Activated CD4-positive, alpha-beta T cell treated with anti-CD3 and anti-CD28 coated beads, Interleukin-2, Interleukin-6, amounts not matched to agents 100 ng/mL and 50 ng/mL, durations not matched to agents 16 hours and 8 hours (primary cell): ENCODE data around the gene IBTK.
"Not testable (repeated sequence)": the region's sequence is repeated elsewhere in the genome, so short reads cannot be mapped to it uniquely, and the experiment has no call there.

ENCODE experiments used
- DNase-seq: peaks from one replicate; pipeline ENCODE4 v3.0.0-alpha.2; 2020

The IBTK gene

DNA sequence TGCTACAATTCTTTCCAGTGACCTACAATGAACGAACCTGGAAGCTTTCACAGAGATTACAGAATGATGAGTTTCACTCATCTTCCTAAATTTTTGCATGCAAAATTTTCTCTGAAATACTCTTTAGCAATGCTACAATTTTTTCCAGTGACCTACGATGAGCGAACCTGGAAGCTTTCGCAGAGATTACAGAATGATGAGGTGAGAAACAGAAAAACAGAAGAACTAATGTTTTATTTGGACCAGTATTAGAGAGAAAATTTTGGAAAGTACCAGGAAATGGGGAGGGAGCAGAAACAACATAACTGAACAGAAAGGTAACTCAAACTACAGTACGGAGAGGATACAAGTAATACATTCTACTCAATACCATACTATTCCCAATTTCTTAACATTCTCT is 75.0 kb downstream of the IBTK start:
- DNase-seq = no peak

DNA sequence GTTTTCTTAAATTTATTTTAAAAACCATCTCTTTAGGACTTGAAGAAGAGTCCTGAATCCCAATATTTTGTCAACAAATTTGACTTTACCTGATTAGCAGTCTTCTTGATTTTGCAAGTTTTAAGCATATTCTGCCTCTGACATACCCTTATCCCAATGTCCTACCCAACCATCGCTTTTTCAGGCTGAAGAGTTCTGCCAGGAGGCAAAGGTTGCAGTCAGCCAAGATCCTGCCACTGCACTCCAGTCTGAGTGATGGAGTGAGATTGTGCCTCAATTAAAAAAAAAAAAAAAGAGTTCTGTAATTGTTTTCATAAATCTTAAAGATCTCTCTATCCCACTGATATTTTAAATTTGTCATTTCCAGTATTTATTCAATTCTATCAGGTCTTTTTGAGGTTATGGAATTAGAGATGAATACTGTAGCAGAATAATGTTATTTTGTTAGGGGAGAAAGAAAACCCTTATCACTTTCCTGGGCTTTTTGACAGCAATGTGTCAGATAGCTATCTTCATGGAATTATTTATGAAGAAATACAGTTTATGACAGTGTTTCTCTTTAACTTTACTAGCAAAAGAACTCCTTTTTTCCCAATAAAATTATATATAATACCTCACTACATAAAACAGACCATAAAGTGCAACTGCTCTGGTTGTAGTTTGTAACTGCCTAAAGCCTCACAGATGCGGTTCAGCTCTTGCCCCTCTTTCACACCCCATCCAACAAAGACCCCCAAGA is 78.2 kb downstream of the IBTK start:
- no peak for DNase-seq

DNA sequence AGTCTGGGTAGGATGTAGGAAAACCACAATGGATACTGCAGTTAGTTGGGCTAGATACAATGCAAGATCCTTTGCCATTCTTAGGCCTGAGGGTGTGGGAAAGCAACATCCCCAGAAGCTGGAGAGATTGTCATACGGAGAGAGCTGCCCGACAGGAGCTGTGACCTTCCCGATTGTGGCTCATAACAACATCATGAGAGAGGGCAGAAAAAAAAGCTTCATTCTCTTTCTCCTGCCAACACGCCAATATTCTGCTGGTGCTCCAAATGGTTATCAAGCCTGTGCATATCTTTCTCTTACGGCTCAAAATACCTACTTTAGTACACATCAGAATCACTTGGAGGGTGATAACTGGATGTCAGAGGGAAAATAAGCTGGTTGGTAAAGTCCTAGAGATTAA is 81.1 kb downstream of the IBTK start:
- no peak for DNase-seq

DNA sequence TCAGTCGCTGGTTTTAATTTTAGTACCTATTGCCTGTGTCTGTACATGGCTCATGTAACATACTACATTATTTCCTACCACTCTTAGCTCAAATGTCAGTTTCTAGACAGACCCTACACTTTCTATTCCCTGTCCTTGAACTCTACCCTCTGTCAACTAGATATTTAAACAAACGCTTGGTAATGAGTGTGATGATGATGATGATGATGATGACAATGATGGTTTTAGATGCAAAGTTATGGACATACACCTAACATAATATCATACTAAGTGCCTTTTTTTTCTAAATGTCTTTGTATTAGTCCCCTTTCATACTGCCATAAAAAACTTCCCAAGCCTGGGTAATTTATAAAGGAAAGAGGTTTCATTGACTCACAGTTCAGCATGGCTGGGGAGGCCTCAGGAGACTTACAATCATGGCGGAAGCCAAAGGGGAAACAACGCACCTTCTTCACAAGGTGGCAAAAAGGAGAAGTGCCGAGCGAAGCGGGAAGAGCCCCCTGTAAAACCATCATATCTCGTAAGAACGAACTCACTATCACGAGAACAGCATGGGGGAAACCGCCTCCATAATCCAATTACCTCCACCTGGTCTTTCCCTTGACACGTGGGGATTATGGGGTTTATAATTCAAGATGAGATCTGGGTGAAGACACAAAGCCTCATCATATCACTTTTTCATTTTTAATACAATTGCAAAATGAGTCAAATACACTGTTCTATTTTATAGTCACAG is 87.1 kb downstream of the IBTK start:
- DNase-seq = no peak

DNA sequence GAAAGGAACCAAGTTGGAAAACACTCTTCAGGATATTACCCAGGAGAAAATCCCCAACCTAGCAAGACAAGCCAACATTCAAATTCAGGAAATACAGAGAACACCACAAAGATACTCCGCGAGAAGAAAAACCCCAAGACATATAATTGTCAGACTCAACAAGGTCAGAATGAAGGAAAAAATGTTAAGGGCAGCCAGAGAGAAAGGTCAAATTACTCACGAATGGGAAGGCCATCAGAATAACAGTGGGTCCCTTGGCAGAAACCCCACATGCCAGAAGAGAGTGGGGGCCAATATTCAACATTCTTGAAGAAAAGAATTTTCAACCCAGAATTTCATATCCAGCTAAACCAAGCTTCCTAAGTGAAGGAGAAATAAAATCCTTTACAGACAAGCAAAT is 94.8 kb downstream of the IBTK start:
- DNase-seq = not testable (repeated sequence)

DNA sequence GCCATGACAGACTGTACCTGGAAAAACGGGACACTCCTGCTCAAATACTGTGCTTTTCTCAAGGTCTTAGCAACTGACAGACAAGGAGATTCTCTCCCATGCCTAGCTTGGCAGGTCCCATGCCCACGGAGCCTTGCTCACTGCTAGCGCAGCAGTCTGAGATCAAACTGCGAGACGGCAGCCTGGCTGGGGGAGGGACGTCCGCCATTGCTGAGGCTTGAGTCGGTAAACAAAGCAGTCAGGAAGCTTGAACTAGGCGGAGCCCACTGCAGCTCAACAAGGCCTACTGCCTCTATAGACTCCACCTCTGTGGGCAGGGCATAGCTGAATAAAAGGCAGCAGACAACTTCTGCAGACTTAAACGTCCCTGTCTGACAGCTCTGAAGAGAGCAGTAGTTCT is 96.4 kb downstream of the IBTK start:
- DNase-seq = not testable (repeated sequence)

DNA sequence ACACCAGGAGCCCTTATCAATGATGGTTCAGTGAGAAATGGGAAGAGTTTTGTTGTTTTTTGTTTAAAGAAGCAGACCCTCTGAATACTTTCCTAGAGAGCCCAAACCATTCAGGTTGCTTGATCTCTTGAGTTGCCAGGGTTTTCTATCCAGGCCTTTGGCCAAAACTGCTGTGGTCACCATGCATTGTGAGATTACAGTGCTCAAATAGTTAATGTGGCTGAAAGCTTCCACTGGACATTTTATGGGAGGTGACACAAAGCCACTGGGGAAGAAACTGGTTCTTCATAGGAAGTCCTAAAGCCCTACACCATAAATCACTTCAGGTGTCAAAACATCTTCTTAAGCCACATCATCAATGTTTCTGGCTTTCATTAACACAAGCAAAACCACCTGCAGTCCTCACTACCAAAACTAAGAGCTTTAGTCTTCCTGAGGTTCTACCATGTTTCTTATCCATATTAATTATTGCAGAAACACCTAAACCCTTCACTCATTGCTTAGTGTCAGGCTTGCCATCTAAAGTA is 101.6 kb downstream of the IBTK start:
- DNase-seq = no peak

DNA sequence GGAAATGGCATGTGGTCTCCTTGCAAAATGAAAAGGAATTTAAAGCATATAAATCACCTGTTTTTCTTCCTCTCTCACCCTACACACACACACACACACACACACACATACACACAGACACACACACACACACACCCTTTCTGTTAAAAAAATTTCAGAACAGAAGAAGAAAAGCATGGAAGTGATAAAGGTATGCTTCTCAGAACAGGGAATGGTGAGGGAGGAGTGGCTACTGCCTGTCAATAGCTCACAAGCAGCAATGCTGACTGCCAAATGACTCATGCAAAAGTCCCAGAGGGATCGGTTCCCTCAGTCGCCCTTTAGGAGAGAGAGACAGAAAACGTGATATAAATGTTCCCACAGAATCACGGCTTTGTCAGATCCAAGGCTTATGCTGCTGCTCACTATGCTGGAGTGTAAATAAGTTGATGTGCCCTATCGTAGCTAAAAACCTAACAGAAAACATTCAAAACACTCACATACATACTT is 102.6 kb downstream of the IBTK start:
- no peak for DNase-seq

DNA sequence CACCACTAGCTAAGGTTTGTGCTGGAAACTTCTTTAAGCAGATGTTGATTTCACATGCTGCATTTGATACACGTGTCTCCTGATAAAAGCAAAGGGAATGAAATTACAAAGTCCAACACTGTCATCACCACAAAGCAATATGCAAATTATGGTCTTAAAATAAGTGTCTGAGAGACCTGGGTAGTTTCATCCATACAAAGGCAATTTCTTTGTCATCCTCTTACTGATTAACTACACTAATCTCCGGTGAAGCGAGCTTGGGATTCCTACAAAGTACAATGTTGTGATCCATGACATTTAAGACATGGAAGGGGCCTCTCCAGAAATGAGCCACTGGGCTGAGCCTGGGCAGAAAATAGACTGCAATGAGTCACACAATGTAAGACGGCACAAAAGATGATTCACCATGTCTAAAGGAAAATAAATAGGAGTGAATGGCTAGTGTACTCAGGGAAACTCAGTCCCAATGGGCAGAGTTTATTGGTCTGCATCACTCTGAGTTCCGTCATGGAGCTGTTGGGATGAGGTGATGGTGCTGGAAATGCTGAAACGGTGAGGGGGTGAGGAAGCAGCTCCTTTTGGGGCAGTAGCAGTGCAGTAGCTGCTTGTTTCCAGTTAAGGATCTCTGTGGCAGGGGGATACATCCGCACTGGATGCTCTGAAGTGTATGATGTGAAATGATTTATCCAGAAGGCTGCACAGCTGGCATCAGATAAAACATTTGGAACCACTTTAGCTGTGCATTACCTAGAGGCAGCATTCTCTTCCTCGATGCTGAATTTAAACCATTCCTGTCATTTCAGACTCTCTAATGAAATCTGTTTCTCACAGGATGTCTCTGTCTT is 103.3 kb downstream of the IBTK start:
- no peak for DNase-seq

DNA sequence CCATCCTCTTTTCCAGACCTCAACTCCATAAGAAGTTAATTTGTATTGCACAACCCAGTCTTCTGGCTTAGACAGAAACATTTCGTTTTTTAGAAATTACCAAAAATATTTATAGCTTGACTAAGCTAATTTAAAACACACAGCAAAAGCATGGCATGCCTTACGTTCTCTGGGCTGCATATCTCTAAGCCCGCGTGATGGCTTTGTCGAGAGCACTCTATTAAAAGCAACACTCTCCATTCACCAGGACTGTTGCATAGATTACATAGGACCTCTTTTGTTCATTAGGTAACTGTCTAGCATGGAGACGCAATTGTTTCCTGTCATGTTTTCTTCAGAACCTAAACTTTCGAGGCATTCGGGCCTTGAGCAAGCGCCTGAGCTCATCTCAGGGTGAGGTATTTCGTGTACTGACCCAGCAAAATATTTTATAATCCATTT is 104.5 kb downstream of the IBTK start:
- no peak for DNase-seq

DNA sequence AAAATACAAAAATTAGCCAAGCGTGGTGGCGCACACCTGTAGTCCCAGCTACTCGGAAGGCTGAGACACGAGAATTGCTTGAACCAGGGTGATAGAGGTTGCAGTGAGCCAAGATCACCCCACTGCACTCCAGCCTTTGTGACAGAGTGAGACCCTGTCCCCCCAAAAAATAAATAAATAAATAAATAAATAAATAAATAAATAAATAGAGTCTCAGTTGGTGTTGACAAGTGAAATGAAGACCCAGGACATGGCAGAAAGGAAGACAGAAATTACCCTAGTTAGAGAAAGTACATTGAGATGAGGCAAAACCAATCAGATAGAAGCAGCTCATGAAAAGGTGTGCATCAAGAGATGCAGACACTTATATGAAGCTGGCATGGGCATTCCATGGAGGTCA is 105.0 kb downstream of the IBTK start:
- DNase-seq = no peak

DNA sequence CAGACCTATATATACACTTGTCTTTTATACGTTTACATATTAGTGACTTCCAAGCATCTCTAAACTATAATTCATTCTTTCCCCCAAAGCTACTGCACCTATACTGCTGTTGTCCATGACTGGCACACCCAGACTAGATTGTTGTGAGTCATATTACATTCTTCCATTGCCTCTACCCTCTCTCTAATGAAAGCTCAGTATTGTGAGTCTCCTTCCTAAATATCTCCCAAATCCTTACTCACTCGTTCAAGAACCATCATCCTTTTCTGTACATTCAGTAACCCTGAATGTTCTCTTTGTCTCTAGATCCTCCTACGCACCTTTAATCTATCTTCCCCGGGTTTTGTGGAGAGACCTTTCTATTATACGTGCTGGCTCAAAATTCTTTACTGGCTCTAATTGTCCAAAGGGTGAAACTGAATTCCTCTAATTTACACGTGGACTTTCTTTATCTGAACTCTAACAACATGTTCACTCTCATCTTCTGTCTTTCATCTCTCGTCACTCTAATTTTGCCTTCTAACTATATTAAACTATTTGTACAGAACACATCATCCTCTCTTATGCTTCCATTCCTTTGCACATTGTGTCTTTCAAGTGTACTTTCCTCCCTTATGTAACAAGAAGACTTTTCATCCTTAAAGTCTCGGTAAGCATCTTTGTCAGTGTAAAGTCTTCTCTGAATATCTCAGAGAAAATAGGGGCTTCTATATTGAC is 109.3 kb downstream of the IBTK start:
- no peak for DNase-seq

DNA sequence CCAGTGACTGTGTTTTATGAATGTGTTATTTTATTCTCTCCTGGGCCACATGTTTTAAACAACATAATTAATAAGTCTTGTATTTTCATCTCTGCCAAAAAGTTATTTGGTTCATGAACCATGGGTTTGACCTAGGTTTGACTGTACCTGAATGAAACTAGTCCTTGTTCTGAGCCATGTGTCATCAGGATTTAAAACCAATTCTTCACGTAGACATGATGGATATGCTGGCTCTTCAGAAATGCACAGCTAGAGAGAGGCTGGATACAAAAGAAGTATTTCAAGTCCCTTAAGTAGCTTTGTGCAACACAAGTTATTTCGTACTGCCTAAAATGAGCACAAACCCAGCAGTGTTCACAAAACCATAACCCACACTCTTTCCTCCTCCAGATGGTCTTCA is 116.1 kb downstream of the IBTK start:
- DNase-seq = no peak

DNA sequence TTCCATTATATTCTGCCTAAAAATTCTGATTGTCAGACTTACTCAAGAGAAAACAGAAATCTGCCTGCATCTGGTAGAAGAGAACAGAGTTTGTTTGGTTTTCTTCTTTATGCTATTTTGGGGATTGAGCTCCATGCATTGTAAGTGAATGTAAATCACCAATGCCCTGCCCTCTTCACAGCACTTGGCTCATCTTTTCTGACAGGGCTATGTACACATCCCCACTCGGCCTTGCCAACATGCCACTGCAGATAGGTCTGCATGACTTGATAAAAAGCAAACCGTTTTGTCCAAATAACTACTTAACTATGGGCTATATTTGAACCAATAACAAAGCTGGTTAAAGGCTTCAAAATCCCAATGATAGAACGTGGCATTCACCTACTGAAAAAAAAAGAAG is 117.7 kb downstream of the IBTK start:
- no peak for DNase-seq

DNA sequence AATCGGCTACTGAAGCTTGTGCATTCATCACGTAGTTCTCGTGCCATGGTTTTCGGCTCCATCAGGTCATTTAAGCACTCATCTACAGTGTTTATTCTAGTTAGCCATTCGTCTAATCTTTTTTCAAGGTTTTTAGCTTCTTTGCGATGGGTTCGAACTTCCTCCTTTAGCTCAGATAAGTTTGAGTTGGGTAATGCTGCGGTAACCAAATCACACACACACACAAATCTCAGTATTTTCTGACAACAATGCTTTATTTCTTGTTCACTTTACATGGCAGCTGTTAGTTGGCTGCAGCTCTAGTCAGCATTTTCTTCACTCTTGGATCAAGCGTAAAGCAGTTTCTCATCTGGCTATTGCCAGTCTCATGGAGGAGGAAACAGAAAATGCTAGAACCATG is 118.6 kb downstream of the IBTK start:
- not testable (repeated sequence) for DNase-seq

DNA sequence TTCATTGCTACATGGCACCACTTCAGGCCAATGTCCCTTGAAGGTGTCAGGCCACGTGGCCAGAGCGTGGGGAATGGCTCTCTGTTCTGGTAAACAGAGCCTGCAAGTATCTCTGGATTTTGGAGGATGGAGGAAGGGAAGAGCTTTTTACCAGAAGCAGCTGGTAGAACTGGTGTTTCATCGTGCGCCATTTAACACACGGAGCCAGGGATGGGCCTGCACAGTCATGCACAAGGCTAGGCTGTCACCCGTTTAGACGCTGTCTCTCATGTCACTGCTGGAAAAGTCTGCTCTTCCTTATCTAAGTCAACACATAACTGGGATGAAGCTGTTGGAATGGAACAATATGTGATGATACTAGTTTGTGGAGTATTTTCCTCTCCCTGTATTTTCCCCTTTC is 123.9 kb downstream of the IBTK start:
- DNase-seq = no peak
